ENCODE results near the gene GATD1. TPM values are rescaled to one million over a fixed set of nuclear protein-coding genes. Genes with fewer than 3 reads are reported as not detected.

The GATD1 gene
- total RNA-seq, 2 experiments from 2014 or later, result 59.8 to 62.4 TPM

- POLR2A ChIA-PET, result interaction anchor here (0.6 to 3.5 kb wide), 3 partner anchors 12 to 17 kb away, joined by 3 to 20 read pairs (median 3); partner anchors contain the start of gene GATD1
- Mint-ChIP-seq H3K9me3 (no peaks in the 10 kb centered on the region), H3K27ac (no peak within 1 kb of the TSS), H3K4me3 (no peak within 1 kb of the TSS), H3K36me3 (peaks cover 3% of the 10 kb centered on the region), H3K4me1 (peaks cover 5% of the 10 kb centered on the region), H3K27me3 (no peaks in the 10 kb centered on the region)
- peak; percentile 16 for ATAC-seq (ENCODE audit: low read depth)
- no peak for DNase-seq
These were observed 12.7 kb upstream of the GATD1 start, which contains the start of gene CEND1 for GRCh38 chr11:789943-790342. CEND1 (minus strand) TSS chr11:790090; CDS start chr11:788576, 1,514 bp downstream.

- POLR2A ChIA-PET, result interaction anchor here (0.6 to 3.5 kb wide), 3 partner anchors 11 to 17 kb away, joined by 3 to 20 read pairs (median 3); partner anchors contain the start of gene GATD1
- Mint-ChIP-seq H3K4me3 (no peak overlapping the region), H3K4me1 (peaks cover 5% of the 10 kb centered on the region), H3K9me3 (no peaks in the 10 kb centered on the region), H3K27me3 (no peaks in the 10 kb centered on the region), H3K36me3 (peaks cover 3% of the 10 kb centered on the region), H3K27ac (no peak overlapping the region)
- ATAC-seq (ENCODE audit: low read depth) (no peak), DNase-seq (no peak)
These were observed 12.0 kb upstream of the GATD1 start for GRCh38 chr11:788953-789940.

DNA sequence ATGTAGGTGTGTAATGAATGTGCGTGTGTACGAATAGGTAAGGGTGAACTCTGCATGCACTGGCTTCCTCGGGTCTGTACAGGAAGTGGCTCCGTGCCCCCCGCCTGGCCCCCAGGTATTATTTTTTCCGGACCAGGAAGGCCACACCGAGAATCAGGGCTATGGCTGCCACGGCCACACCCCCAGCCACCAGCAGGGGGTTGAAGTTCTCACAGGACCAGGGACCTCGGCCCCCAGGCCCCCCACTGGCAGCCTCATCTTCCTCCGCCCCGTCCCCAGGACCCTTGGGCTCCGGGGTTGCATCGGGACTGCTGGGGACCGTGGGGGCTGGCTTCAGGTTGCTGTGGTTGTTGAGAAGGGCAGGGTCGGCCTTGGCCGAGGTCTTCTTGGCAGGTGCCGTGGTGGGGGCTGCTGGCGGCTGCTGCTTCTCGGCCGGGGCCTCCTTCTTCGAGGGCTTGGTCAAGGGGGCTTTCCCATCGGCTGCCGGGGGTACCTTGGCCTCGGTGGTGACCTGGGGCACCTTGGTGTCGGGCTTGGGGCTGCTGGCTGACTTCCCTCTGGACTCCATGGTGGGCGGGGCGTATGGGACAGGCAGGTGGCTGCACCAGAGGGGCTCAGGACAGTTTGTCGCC lies 10.8 kb upstream of the GATD1 start:
- no peak overlapping the region for H3K4me3 Mint-ChIP-seq
- POLR2A ChIA-PET, result no interaction called here
- no peak for ATAC-seq (ENCODE audit: low read depth)
- no peaks in the 10 kb centered on the region for H3K9me3 Mint-ChIP-seq
- peaks cover 7% of the 10 kb centered on the region for H3K36me3 Mint-ChIP-seq
- H3K27ac Mint-ChIP-seq, result no peak overlapping the region
- peaks cover 7% of the 10 kb centered on the region for H3K4me1 Mint-ChIP-seq
- DNase-seq, result no peak
- H3K27me3 Mint-ChIP-seq, result no peaks in the 10 kb centered on the region

DNA sequence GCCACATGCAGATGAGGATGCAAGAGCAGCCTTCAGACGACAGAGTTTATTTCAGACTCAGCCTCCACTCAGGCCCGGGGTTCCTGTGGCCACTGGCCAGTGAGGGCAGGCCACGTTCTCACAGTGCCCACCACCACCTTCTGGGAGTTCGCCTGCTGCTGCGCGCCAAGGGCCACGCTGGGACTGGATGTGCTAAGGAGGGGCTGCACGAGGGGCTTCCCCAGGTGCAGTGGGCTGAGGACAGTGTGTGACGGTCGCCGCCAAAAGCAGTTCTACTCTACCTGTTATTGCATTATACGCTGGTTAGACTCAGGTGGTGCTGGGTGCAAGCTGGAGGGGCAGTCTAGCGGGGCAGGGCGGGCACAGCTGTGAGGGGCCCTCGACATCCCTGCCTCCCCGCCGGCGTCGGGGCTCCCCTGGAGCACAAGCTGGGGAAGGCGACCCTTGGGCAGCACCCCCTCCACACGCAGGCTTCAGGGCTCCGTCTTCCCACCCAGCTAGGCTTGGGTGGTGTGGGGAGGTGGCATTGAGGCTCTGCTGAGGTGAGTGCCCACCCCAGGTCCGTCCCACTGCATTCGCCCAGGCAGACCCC lies 9.9 kb upstream of the GATD1 start:
- POLR2A ChIA-PET, result interaction anchor here (1.2 kb wide), 1 partner anchor 9 kb away, joined by 7 read pairs; no protein-coding TSS in a partner anchor

DNA sequence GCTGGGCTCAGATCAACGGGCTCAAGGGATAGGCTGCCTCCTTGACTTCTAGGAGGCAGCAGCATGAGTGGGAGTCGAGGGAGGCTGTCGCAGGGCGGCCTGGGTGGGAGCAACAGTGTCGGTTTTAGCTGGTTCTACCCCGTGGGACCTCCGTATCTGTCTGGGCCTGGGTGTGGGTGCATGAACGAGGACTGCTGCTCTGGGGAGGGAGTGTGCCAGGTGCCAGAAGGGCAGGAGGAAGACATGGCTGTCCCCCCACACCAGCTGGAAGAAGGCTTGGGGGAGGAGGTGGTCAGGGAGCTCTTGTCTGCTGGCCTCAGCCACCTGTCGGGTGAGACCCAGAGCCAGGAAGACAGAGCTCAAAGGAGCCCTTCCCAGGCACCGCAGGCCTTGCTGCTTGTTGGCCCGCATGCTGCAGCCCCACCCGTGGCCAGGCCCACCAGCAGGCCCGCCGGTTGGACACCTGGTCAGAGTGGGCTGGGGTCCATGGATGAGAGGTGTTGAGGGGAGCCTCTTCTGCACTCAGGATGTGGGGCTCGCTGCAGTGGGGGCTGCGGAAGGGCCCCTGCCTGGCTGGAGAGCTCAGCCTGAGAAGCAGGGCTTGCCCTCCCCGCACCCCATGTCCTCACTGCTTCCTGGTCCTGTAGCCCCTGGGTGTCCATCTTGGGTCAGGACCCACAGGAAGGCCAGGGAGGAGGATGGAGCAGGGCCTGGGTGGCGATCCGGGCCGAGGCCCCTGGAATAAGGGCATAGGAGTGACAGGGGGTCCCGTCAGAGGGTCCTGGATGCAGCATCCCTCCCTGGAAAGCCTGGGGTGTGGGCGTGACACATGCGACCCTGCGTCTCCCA lies 9.2 kb upstream of the GATD1 start:
- Mint-ChIP-seq H3K36me3 (peaks cover 7% of the 10 kb centered on the region), H3K4me3 (no peak overlapping the region), H3K4me1 (peaks cover 7% of the 10 kb centered on the region), H3K27ac (peak overlapping the region; percentile 30), H3K27me3 (no peaks in the 10 kb centered on the region), H3K9me3 (no peaks in the 10 kb centered on the region)
- POLR2A ChIA-PET, result interaction anchor here (1.1 to 1.2 kb wide), 2 partner anchors 9 to 60 kb away, joined by 3 to 7 read pairs; no protein-coding TSS in a partner anchor
- DNase-seq (no peak), ATAC-seq (ENCODE audit: low read depth) (no peak)

More for the DNA sequence above, 9.9 kb upstream of the GATD1 start:
- Mint-ChIP-seq H3K4me1 (peaks cover 7% of the 10 kb centered on the region), H3K9me3 (no peaks in the 10 kb centered on the region), H3K36me3 (peaks cover 7% of the 10 kb centered on the region), H3K27me3 (no peaks in the 10 kb centered on the region), H3K4me3 (no peak overlapping the region), H3K27ac (peak overlapping the region; percentile 25)
- DNase-seq, result no peak
- no peak for ATAC-seq (ENCODE audit: low read depth)

- POLR2A ChIA-PET, result interaction anchor here (1.0 kb wide), 1 partner anchor 9 kb away, joined by 3 read pairs; no protein-coding TSS in a partner anchor
These were observed 6.3 kb upstream of the GATD1 start for GRCh38 chr11:783581-784015.

DNA sequence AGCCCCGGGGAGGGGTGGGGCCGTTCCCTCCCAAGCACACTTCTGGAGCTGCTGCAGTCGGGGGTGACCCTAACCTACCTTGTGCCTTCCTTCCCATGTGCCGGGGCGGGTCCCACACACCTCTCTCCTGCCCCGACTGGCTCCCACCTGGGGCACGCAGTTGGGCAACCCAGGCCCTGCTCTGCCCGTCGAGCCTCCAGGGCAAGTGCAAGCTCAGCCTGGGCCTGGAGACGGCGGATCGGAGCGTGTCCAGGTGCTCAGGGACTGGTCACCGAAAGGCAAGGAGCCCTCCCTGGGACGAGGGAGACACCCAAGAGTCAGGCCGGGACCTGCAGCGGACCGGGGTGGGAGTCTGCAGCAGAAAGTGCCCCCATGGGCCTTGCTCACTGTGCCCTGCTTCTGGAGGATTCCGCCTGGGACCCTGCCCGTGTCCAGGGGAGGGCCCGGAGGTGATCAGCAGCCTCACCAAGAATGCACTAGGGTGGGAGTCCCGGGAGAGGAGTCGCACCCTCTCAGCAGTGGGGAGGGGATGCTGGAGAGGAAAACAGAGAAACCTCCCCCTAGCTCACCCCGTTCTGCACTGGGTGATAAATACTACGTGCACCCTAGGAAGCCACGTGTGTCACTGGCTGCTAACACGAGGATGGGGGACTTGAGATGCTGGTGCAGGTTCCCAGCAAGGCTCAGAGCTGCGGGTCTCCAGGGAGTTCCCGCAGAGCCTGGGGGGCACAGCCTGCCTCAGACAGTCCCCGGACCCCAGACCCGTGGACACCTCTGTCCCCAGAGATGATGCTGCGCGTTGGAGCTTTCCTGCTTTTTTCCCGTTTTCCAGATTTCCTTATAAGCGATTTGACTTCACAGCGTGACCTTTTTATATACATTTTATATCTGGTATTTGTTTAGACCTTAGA lies 5.2 kb upstream of the GATD1 start:
- DNase-seq (no peak), ATAC-seq (ENCODE audit: low read depth) (no peak)
- POLR2A ChIA-PET, result no interaction called here
- peaks cover 5% of the 10 kb centered on the region for H3K36me3 Mint-ChIP-seq
- no peaks in the 10 kb centered on the region for H3K27me3 Mint-ChIP-seq
- no peaks in the 10 kb centered on the region for H3K9me3 Mint-ChIP-seq
- peaks cover 14% of the 10 kb centered on the region for H3K4me1 Mint-ChIP-seq
- no peak overlapping the region for H3K27ac Mint-ChIP-seq
- no peak overlapping the region for H3K4me3 Mint-ChIP-seq

More at GRCh38 chr11:783581-784015, 6.3 kb upstream of the GATD1 start:
- H3K27me3 Mint-ChIP-seq, result no peaks in the 10 kb centered on the region
- no peak overlapping the region for H3K4me3 Mint-ChIP-seq
- peak; percentile 44 for DNase-seq
- no peak for ATAC-seq (ENCODE audit: low read depth)
- H3K36me3 Mint-ChIP-seq, result peaks cover 5% of the 10 kb centered on the region
- no peaks in the 10 kb centered on the region for H3K9me3 Mint-ChIP-seq
- no peak overlapping the region for H3K27ac Mint-ChIP-seq
- H3K4me1 Mint-ChIP-seq, result peaks cover 12% of the 10 kb centered on the region

DNA sequence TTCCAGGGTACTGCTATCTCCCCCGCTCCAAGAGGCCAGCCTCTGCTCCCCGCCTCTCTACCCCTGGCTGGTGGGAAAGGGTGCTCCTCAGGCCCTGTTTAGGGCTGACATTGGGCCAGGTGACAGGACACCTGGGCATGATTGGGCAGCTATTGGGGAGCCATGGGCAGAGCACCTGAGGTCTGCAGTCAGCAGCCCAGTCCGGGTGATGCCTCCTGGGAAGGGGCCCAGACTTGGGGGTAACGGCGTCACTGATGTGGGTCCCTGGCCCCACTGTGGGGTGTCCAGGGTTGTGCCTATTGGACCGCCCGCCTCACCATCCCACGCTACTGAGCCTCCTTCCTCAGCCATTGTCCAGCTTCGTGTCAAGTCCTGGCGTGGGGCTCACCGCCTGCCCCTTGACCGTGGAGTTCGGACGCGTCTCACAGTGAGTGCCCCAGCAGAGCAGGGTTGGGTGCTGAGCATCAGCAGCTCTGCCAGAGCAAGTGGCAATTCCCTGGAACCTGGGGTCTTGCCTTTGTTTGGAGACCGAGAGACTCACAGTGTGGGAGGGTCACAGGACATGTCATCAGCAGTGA lies 2.8 kb upstream of the GATD1 start:
- no peaks in the 10 kb centered on the region for H3K9me3 Mint-ChIP-seq
- DNase-seq (no peak), ATAC-seq (ENCODE audit: low read depth) (no peak)
- H3K27me3 Mint-ChIP-seq, result no peaks in the 10 kb centered on the region
- peaks cover 5% of the 10 kb centered on the region for H3K36me3 Mint-ChIP-seq
- POLR2A ChIA-PET, result interaction anchor here (3.7 kb wide), 1 partner anchor 10 kb away, joined by 20 read pairs; the partner anchor contains the start of gene CEND1
- peaks cover 15% of the 10 kb centered on the region for H3K4me1 Mint-ChIP-seq
- no peak overlapping the region for H3K4me3 Mint-ChIP-seq
- H3K27ac Mint-ChIP-seq, result no peak overlapping the region

DNA sequence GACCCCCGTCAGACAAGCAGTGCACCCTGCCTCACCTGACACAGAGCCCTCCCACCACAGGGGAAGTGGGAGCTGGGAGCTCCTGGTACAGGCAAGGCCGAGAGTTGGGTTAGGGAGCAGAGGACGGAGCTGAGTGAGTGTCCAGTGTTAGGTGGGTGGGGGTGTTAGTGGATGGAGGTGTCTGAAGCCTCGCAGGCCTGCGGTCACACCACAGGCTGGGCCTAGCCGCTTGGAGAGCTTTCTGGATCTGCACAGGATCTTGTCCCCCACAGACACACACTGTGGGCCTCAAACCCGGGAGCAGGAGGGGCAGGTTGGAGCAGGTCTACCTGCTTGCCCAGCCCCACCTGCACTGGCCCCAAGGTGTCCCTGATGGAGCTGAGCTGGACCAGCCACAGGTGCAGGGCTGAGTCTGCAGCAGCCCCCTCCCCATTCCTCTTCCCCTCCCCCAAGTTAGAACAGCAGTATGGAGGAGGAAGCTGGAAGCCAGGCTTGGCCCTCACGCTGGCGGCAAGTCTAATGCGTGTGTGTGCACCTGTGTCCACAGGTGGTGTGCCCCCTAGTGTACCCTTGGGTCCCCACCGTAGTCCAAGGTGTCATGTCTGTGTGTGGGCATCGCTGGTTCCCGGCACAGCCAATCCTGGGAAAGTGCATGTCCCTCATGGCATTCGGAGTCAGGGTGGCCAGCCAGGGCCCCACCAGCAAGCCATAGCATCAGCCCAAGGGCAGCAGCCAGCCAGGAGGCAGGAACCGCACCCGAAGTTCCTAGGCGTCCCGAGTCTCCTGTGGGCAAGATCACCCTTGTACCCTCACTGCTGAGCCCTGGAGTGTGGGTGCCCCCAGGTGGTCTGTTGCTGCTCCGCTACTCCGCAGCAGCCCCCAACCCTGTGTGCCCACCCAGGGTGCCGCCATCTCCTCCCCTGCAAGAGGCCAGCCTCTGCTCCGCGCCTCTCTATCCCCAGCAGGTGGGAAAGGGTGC lies 2.0 kb upstream of the GATD1 start:
- POLR2A ChIA-PET, result interaction anchor here (0.7 to 3.7 kb wide), 8 partner anchors 11 to 161 kb away, joined by 3 to 20 read pairs (median 4); partner anchors contain the start of genes CEND1 and PNPLA2
- Mint-ChIP-seq H3K36me3 (peaks cover 5% of the 10 kb centered on the region), H3K27ac (no peak overlapping the region), H3K4me1 (peaks cover 16% of the 10 kb centered on the region), H3K4me3 (peak overlapping the region; percentile 48), H3K9me3 (no peaks in the 10 kb centered on the region), H3K27me3 (no peaks in the 10 kb centered on the region)
- no peak for DNase-seq
- no peak for ATAC-seq (ENCODE audit: low read depth)

GRCh38 chr11:776561-777287 lies 563 bp downstream of the GATD1 start:
- peaks cover 15% of the 10 kb centered on the region for H3K4me1 Mint-ChIP-seq
- ATAC-seq (ENCODE audit: low read depth) (peak; percentile 37), DNase-seq (no peak)
- H3K9me3 Mint-ChIP-seq, result no peaks in the 10 kb centered on the region
- peaks cover 1% of the 10 kb centered on the region for H3K36me3 Mint-ChIP-seq
- POLR2A ChIA-PET, result interaction anchor here (0.6 to 3.7 kb wide), 13 partner anchors 8 to 161 kb away, joined by 3 to 20 read pairs (median 4); partner anchors contain the start of genes CEND1, IRF7, PIDD1 and PNPLA2
- peak overlapping the region; percentile 88 for H3K4me3 Mint-ChIP-seq
- H3K27ac Mint-ChIP-seq, result peak overlapping the region; percentile 85
- no peaks in the 10 kb centered on the region for H3K27me3 Mint-ChIP-seq

All from activated naive CD8-positive, alpha-beta T cell treated with anti-CD3 and anti-CD28 coated beads, Interleukin-2, amount 10 ng/mL, durations not matched to agents 7 days and 5 days (primary cell).